GM23338 (cell line): ENCODE results near the gene METAP1D. TPM values are rescaled to one million over a fixed set of nuclear protein-coding genes. Genes with fewer than 3 reads are reported as not detected.

Experiments used
- ATAC-seq: fragments of 200-7000 bp; cut with Tn5 transposase; 3 replicates; pipeline ENCODE4 v1.9.1; 2020
- DNase-seq: peaks from one replicate; pipeline ENCODE4 v3.0.0-alpha.2; 2015; ENCODE audit warnings: low spot score
- H2AFZ ChIP-seq: fragments of 200-600 bp; sonication (generic); 2 replicates; pipeline ENCODE4 v1.8.0; 2016; ENCODE audit warnings: antibody characterized with exemption, mild to moderate bottlenecking, moderate library complexity
- H3F3A ChIP-seq: fragments of 200-600 bp; sonication (generic); replicated peaks from 2 replicates; pipeline ENCODE4 v1.8.0; 2017; ENCODE audit warnings: antibody characterized with exemption, mixed run types, low read depth
- H3K27ac ChIP-seq: fragments of 200-600 bp; sonication (generic); 2 replicates; pipeline ENCODE4 v1.6.1; 2016; ENCODE audit warnings: low read depth
- H3K27me3 ChIP-seq: fragments of 200-600 bp; sonication (generic); 2 replicates; pipeline ENCODE4 v1.8.0; 2016; ENCODE audit warnings: mild to moderate bottlenecking, mixed run types, moderate library complexity; ENCODE audit not compliant: insufficient read depth
- H3K36me3 ChIP-seq: fragments of 200-600 bp; sonication (generic); 2 replicates; pipeline ENCODE4 v1.8.0; 2016; ENCODE audit warnings: mild to moderate bottlenecking; ENCODE audit not compliant: insufficient read depth
- H3K4me1 ChIP-seq: fragments of 200-600 bp; sonication (generic); 2 replicates; pipeline ENCODE4 v1.8.0; 2016; ENCODE audit warnings: mild to moderate bottlenecking, moderate library complexity; ENCODE audit not compliant: insufficient read depth
- H3K4me2 ChIP-seq: fragments of 200-600 bp; sonication (generic); 2 replicates; pipeline ENCODE4 v1.7.1; 2017; ENCODE audit warnings: mixed run types
- H3K4me3 ChIP-seq: fragments of 200-600 bp; sonication (generic); 2 replicates; pipeline ENCODE4 v1.6.1; 2016; ENCODE audit warnings: mixed run types
- H3K79me2 ChIP-seq: fragments of 200-600 bp; sonication (generic); replicated peaks from 2 replicates; pipeline ENCODE4 v1.8.0; 2017; ENCODE audit warnings: mild to moderate bottlenecking; ENCODE audit not compliant: insufficient read depth
- H3K9me2 ChIP-seq: fragments of 200-600 bp; sonication (generic); 2 replicates; pipeline ENCODE4 v1.8.0; 2017; ENCODE audit not compliant: insufficient read depth
- H4K20me1 ChIP-seq: fragments of 200-600 bp; sonication (generic); replicated peaks from 2 replicates; pipeline ENCODE4 v1.8.0; 2017; ENCODE audit warnings: mild to moderate bottlenecking; ENCODE audit not compliant: insufficient read depth
- H3K27ac Mint-ChIP-seq: 2 replicates; pipeline ENCODE4 v1.8.0; 2020; ENCODE audit warnings: inconsistent platforms, mild to moderate bottlenecking, moderate library complexity, mixed read lengths
- H3K27me3 Mint-ChIP-seq: 3 replicates; pipeline ENCODE4 v1.8.0; 2022; ENCODE audit warnings: low read depth, mild to moderate bottlenecking, moderate library complexity, mixed read lengths, inconsistent platforms; ENCODE audit not compliant: insufficient read depth, poor library complexity
- H3K36me3 Mint-ChIP-seq: 3 replicates; pipeline ENCODE4 v1.8.0; 2021; ENCODE audit warnings: low read depth, mild to moderate bottlenecking, inconsistent platforms, moderate library complexity, mixed read lengths
- H3K4me1 Mint-ChIP-seq: 3 replicates; pipeline ENCODE4 v1.8.0; 2020; ENCODE audit warnings: mild to moderate bottlenecking, inconsistent platforms, mixed read lengths
- H3K4me3 Mint-ChIP-seq: 3 replicates; pipeline ENCODE4 v1.8.0; 2021; ENCODE audit warnings: moderate library complexity, mild to moderate bottlenecking, inconsistent platforms, mixed read lengths
- H3K9me3 Mint-ChIP-seq: 3 replicates; pipeline ENCODE4 v1.8.0; 2020; ENCODE audit warnings: moderate library complexity, mild to moderate bottlenecking, inconsistent platforms, mixed read lengths
- CREB1 ChIP-seq: fragments of 250-450 bp; sonication (Bioruptor Pico); IDR thresholded peaks from 2 replicates; pipeline ENCODE4 v1.5.0; 2020; ENCODE audit warnings: low read depth, mild to moderate bottlenecking, moderate library complexity
- EZH2 ChIP-seq: fragments of 200-600 bp; sonication (generic); IDR thresholded peaks from one replicate; pipeline ENCODE4 v1.8.0; 2017; ENCODE audit warnings: antibody characterized with exemption, mild to moderate bottlenecking, low read depth; ENCODE audit not compliant: unreplicated experiment
- EZH2phosphoT487 ChIP-seq: fragments of 200-600 bp; sonication (generic); IDR thresholded peaks from one replicate; pipeline ENCODE4 v1.8.1; 2018; ENCODE audit warnings: antibody characterized with exemption; ENCODE audit not compliant: unreplicated experiment
- NANOG ChIP-seq: IDR thresholded peaks from 2 replicates; pipeline ENCODE4 v1.6.1; 2016; ENCODE audit warnings: antibody characterized with exemption, borderline replicate concordance
- POLR2AphosphoS5 ChIP-seq: IDR thresholded peaks from 2 replicates; pipeline ENCODE4 v1.6.1; 2016; ENCODE audit warnings: antibody characterized with exemption, low read depth
- STAT1 ChIP-seq: IDR thresholded peaks from one replicate; pipeline ENCODE4 v1.6.1; 2016; ENCODE audit warnings: antibody characterized with exemption; ENCODE audit not compliant: unreplicated experiment
- ZNF331 ChIP-seq: fragments of 250-450 bp; sonication (Bioruptor Pico); IDR thresholded peaks from 2 replicates; pipeline ENCODE4 v1.5.0; 2020; ENCODE audit warnings: low read depth, mild to moderate bottlenecking, moderate library complexity
- polyA plus RNA-seq: library from polyadenylated mRNA; unstranded; fragments of >200 nt; fragmentation: Nextera tagmentation; extraction: Ambion mirVana; gene quantifications from 2 replicates; pipeline ENCODE4 v1.2.1, GENCODE V29; 2016
- total RNA-seq: library from RNA; depleted of rRNA; stranded (reverse); fragments of >200 nt; shearing (Covaris generic); gene quantifications from 2 replicates; pipeline ENCODE4 v1.2.3, GENCODE V29; 2014
- TF ChIP-seq, protein P1 (sequence below): fragments of 250-450 bp; sonication (Bioruptor Pico); IDR thresholded peaks from 2 replicates; pipeline ENCODE4 v1.5.0; 2020; ENCODE audit warnings: mild to moderate bottlenecking, moderate library complexity

The METAP1D gene
- total and polyA plus RNA-seq, 2 experiments from 2014 or later: 12.8 to 15.5 TPM

DNA sequence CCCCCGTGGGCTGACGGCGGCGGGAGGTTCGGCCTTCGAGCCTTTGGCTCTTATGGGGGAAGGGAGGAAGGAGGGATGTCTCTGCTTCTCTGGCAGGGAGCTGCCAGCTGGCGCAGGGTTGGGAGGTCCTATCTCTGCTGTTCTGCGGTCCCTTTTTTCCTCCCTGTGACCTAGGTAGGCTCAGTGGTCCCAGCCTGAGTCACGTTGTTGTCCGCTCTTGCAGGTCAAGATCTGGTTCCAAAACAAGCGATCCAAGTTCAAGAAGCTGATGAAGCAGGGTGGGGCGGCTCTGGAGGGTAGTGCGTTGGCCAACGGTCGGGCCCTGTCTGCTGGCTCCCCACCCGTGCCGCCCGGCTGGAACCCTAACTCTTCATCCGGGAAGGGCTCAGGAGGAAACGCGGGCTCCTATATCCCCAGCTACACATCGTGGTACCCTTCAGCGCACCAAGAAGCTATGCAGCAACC, 88.1 kb downstream of the METAP1D start:
- Mint-ChIP-seq H3K4me1 (peaks cover 59% of the 10 kb centered on the region), H3K27me3 (peaks cover 100% of the 10 kb centered on the region), H3K27ac (no peak overlapping the region), H3K4me3 (peak overlapping the region; percentile 83), H3K9me3 (peaks cover 14% of the 10 kb centered on the region), H3K36me3 (no peaks in the 10 kb centered on the region)
- ATAC-seq (no peak; the same call in 2 of the 3 replicates), DNase-seq (peak; percentile 62)
- H3K79me2 ChIP-seq: no peaks in the 10 kb centered on the region
- H3K4me1 ChIP-seq: peaks cover 87% of the 10 kb centered on the region
- H3K4me3 ChIP-seq: peak overlapping the region; percentile 65
- H3K4me2 ChIP-seq: peak overlapping the region; percentile 87
- peaks cover 67% of the 10 kb centered on the region for H3F3A ChIP-seq
- H4K20me1 ChIP-seq: peaks cover 41% of the 10 kb centered on the region
- peaks cover 100% of the 10 kb centered on the region for H3K27me3 ChIP-seq
- H3K27ac ChIP-seq: no peak overlapping the region
- no peaks in the 10 kb centered on the region for H3K36me3 ChIP-seq
- TF ChIP-seq EZH2phosphoT487: peak; percentile 10
- peak; percentile 78 for TF ChIP-seq EZH2
- TF ChIP-seq STAT1: no peak
- peak overlapping the region; percentile 91 for H2AFZ ChIP-seq
- H3K9me2 ChIP-seq: no peaks in the 10 kb centered on the region

DNA sequence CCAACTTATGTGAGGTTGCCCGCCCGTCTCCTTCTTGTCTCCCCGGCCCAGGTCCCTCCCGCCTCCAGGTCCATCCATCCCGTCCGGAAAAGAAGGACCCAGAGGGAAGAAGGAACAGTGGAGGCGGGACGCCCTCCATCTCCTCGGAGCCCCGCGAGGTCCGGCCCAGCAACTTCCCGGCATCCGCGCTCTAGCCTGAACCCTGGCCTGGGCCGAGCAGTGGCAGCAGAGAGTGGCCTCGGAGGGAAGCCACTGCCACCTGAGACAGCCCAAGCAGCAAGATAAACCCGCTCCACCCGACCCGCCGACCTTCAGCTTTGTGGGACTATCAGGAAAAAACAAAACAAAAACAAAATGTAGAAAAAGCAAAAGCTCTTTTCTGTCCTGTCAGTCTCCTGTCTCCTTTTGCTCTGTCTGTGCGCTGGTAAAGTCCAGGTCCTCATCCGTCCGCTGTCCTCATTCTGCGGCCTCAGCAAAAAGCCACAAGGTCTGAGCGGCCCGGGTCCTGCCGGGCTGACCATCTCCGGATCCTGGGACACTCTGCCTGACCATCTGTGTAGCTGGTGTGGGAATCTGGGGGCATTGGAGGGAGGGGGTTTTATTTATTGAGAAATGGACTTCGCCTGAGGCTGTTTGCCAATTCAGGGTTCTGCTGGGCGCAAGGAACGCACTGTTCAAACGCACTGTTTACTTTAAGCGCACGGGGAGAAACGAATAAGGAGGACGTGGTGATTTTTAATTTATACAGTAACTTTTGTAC, 88.7 kb downstream of the METAP1D start:
- TF ChIP-seq EZH2 (peak; percentile 94), NANOG (no peak), EZH2phosphoT487 (peak; percentile 86)
- H3F3A ChIP-seq: peaks cover 61% of the 10 kb centered on the region
- H4K20me1 ChIP-seq: peaks cover 42% of the 10 kb centered on the region
- H3K4me3 ChIP-seq: peak overlapping the region; percentile 65
- peaks cover 87% of the 10 kb centered on the region for H3K4me1 ChIP-seq
- peak; percentile 66 for DNase-seq
- no peak overlapping the region for H3K27ac ChIP-seq
- no peaks in the 10 kb centered on the region for H3K36me3 ChIP-seq
- ATAC-seq: no peak
- Mint-ChIP-seq H3K27ac (no peak overlapping the region), H3K27me3 (peaks cover 100% of the 10 kb centered on the region), H3K36me3 (no peaks in the 10 kb centered on the region), H3K4me3 (peak overlapping the region; percentile 83), H3K9me3 (peaks cover 15% of the 10 kb centered on the region), H3K4me1 (peaks cover 60% of the 10 kb centered on the region)
- H3K79me2 ChIP-seq: no peaks in the 10 kb centered on the region
- no peaks in the 10 kb centered on the region for H3K9me2 ChIP-seq
- peaks cover 100% of the 10 kb centered on the region for H3K27me3 ChIP-seq
- peak overlapping the region; percentile 87 for H3K4me2 ChIP-seq
- H2AFZ ChIP-seq: peak overlapping the region; percentile 91

DNA sequence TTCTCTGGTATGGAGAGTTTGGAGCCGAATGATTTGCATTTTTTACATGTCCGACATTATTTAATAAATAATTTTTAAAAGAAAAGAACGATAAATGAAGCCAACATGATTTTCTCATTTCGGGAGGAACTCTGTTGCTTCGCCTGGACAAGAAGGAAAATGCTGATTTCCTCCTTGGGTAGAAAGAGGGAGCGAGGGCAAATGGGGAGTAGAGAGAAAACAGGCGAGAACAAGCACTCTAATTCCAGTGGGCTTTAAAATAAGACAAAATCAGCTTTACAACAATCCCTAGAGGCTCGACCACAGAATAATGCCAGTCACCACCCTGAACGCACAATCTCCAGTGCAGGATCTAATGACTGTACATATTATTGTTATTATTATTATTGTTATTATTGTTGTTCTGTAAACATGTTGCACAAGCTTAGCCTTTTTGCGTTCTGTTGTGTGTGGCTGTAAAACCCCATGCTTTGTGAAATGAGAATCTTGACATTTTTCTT, 89.3 kb downstream of the METAP1D start:
- peaks cover 100% of the 10 kb centered on the region for H3K27me3 ChIP-seq
- H3K4me1 ChIP-seq: peaks cover 87% of the 10 kb centered on the region
- peak overlapping the region; percentile 87; the same call in 1 of the 2 replicates for H3K4me2 ChIP-seq
- H3K27ac Mint-ChIP-seq: no peak overlapping the region
- peaks cover 55% of the 10 kb centered on the region for H3F3A ChIP-seq
- no peak for DNase-seq
- no peaks in the 10 kb centered on the region for H3K79me2 ChIP-seq
- no peak for ATAC-seq
- H2AFZ ChIP-seq: no peak overlapping the region
- peaks cover 100% of the 10 kb centered on the region for H3K27me3 Mint-ChIP-seq
- peaks cover 3% of the 10 kb centered on the region; the same call in 1 of the 3 replicates for H3K36me3 Mint-ChIP-seq
- H3K4me3 Mint-ChIP-seq: no peak overlapping the region; the same call in 2 of the 3 replicates
- H3K27ac ChIP-seq: no peak overlapping the region
- H3K36me3 ChIP-seq: no peaks in the 10 kb centered on the region
- H4K20me1 ChIP-seq: peaks cover 41% of the 10 kb centered on the region
- H3K9me3 Mint-ChIP-seq: peaks cover 12% of the 10 kb centered on the region
- H3K4me1 Mint-ChIP-seq: peaks cover 60% of the 10 kb centered on the region
- H3K4me3 ChIP-seq: no peak overlapping the region
- H3K9me2 ChIP-seq: no peaks in the 10 kb centered on the region
- TF ChIP-seq STAT1 (no peak), EZH2 (no peak), CREB1 (no peak), POLR2AphosphoS5 (no peak), ZNF331 (CRISPR knock-in tag) (no peak)
- TF ChIP-seq, protein P1, sequence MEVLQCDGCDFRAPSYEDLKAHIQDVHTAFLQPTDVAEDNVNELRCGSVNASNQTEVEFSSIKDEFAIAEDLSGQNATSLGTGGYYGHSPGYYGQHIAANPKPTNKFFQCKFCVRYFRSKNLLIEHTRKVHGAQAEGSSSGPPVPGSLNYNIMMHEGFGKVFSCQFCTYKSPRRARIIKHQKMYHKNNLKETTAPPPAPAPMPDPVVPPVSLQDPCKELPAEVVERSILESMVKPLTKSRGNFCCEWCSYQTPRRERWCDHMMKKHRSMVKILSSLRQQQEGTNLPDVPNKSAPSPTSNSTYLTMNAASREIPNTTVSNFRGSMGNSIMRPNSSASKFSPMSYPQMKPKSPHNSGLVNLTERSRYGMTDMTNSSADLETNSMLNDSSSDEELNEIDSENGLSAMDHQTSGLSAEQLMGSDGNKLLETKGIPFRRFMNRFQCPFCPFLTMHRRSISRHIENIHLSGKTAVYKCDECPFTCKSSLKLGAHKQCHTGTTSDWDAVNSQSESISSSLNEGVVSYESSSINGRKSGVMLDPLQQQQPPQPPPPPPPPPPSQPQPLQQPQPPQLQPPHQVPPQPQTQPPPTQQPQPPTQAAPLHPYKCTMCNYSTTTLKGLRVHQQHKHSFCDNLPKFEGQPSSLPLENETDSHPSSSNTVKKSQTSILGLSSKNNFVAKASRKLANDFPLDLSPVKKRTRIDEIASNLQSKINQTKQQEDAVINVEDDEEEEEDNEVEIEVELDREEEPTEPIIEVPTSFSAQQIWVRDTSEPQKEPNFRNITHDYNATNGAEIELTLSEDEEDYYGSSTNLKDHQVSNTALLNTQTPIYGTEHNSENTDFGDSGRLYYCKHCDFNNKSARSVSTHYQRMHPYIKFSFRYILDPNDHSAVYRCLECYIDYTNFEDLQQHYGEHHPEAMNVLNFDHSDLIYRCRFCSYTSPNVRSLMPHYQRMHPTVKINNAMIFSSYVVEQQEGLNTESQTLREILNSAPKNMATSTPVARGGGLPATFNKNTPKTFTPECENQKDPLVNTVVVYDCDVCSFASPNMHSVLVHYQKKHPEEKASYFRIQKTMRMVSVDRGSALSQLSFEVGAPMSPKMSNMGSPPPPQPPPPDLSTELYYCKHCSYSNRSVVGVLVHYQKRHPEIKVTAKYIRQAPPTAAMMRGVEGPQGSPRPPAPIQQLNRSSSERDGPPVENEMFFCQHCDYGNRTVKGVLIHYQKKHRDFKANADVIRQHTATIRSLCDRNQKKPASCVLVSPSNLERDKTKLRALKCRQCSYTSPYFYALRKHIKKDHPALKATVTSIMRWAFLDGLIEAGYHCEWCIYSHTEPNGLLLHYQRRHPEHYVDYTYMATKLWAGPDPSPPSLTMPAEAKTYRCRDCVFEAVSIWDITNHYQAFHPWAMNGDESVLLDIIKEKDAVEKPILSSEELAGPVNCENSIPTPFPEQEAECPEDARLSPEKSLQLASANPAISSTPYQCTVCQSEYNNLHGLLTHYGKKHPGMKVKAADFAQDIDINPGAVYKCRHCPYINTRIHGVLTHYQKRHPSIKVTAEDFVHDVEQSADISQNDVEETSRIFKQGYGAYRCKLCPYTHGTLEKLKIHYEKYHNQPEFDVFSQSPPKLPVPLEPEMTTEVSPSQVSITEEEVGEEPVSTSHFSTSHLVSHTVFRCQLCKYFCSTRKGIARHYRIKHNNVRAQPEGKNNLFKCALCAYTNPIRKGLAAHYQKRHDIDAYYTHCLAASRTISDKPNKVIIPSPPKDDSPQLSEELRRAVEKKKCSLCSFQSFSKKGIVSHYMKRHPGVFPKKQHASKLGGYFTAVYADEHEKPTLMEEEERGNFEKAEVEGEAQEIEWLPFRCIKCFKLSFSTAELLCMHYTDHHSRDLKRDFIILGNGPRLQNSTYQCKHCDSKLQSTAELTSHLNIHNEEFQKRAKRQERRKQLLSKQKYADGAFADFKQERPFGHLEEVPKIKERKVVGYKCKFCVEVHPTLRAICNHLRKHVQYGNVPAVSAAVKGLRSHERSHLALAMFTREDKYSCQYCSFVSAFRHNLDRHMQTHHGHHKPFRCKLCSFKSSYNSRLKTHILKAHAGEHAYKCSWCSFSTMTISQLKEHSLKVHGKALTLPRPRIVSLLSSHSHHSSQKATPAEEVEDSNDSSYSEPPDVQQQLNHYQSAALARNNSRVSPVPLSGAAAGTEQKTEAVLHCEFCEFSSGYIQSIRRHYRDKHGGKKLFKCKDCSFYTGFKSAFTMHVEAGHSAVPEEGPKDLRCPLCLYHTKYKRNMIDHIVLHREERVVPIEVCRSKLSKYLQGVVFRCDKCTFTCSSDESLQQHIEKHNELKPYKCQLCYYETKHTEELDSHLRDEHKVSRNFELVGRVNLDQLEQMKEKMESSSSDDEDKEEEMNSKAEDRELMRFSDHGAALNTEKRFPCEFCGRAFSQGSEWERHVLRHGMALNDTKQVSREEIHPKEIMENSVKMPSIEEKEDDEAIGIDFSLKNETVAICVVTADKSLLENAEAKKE (CRISPR knock-in tag): no peak
